NCI-H1694 (cell line): ENCODE measurements around the gene WSB2.
A peak's percentile ranks its signal among the peaks of the same experiment; 100 is the strongest.
"Not testable (repeated sequence)": the region's sequence is repeated elsewhere in the genome, so short reads cannot be mapped to it uniquely, and the experiment has no call there.

Experiments used
- DNase-seq: peaks from one replicate; lab custom pipeline; 2025; lab: John Stamatoyannopoulos, UW

The WSB2 gene

GRCh38 chr12:118034429-118035189 is 26.4 kb downstream of the WSB2 start:
- DNase-seq: peak; percentile 52

- DNase-seq: no peak
Observed at GRCh38 chr12:118033902-118034301, 27.1 kb downstream of the WSB2 start.

GRCh38 chr12:118033323-118033722 is 27.7 kb downstream of the WSB2 start:
- DNase-seq: no peak

GRCh38 chr12:118032188-118032587 is 28.8 kb downstream of the WSB2 start:
- no peak for DNase-seq

GRCh38 chr12:118029166-118029565 is 31.8 kb downstream of the WSB2 start:
- DNase-seq: no peak

- DNase-seq: no peak
Observed at GRCh38 chr12:118025168-118025567, 35.8 kb downstream of the WSB2 start.

GRCh38 chr12:118023301-118023860 is 37.6 kb downstream of the WSB2 start:
- DNase-seq: no peak

- DNase-seq: no peak
Observed at GRCh38 chr12:118022728-118023109, 38.3 kb downstream of the WSB2 start.

- DNase-seq: not testable (repeated sequence)
Observed at GRCh38 chr12:118022097-118022727, 38.8 kb downstream of the WSB2 start.

- no peak for DNase-seq
Observed at GRCh38 chr12:118020036-118020435, 40.9 kb downstream of the WSB2 start.

- DNase-seq: no peak
Observed at GRCh38 chr12:118017926-118018325, 43.1 kb downstream of the WSB2 start.

- peak; percentile 89 for DNase-seq
Observed at GRCh38 chr12:118016424-118017264, 44.3 kb downstream of the WSB2 start, which contains the start of gene RFC5. TSS of gene RFC5 (plus strand) at chr12:118016703. CDS start at chr12:118016828, 125 bp downstream.

- DNase-seq: no peak
Observed at GRCh38 chr12:118015944-118016343, 45.0 kb downstream of the WSB2 start.

GRCh38 chr12:118015306-118015705 is 45.7 kb downstream of the WSB2 start:
- no peak for DNase-seq

GRCh38 chr12:118013283-118013682 is 47.7 kb downstream of the WSB2 start:
- DNase-seq: no peak

GRCh38 chr12:118011961-118012360 is 49.0 kb downstream of the WSB2 start:
- DNase-seq: no peak

GRCh38 chr12:118011377-118011776 is 49.6 kb downstream of the WSB2 start:
- DNase-seq: no peak

GRCh38 chr12:118010903-118011302 is 50.1 kb downstream of the WSB2 start:
- DNase-seq: no peak

GRCh38 chr12:117999806-118000205 is 61.2 kb downstream of the WSB2 start:
- not testable (repeated sequence) for DNase-seq

- DNase-seq: no peak
Observed at GRCh38 chr12:117998719-117999118, 62.3 kb downstream of the WSB2 start.

- DNase-seq: no peak
Observed at GRCh38 chr12:117994551-117995438, 66.2 kb downstream of the WSB2 start.
